ENCODE data around the gene RTP5. TPM values are rescaled to one million over a fixed set of nuclear protein-coding genes. Genes with fewer than 3 reads are reported as not detected.

Gene RTP5
- total RNA-seq, 2 donors from 2014 or later: not detected

DNA sequence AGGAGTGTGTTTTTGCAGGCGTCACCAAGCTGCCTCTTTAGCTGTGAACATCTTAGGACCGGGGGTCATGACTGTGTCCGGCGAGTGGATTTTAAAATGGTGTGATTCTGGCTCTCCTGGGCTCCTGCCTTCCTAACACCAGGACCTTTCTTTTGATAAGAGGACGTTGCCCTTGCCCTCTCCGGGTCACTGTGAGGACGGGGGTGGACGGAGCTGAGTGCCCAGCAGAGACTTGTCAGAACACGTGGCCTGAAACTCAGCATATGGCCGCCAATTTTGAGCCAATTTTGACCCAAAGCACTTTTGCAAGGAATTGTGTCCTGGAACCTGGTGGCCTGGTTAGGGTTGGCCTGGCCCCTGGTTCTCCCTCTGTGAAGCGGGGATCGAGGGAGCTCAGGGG lies 40.2 kb downstream of the RTP5 start:
- peaks cover 11% of the 10 kb centered on the region for H3K9me3 ChIP-seq (ENCODE audit: control insufficient read depth, low read length)
- H3K27ac ChIP-seq (ENCODE audit: low read depth, low read length): no peak overlapping the region
- Mint-ChIP-seq H3K4me1 (no peaks in the 10 kb centered on the region), H3K9me3 (peaks cover 19% of the 10 kb centered on the region), H3K27ac (no peak overlapping the region), H3K4me3 (no peak overlapping the region), H3K36me3 (ENCODE audit: low read depth) (no peaks in the 10 kb centered on the region), H3K27me3 (ENCODE audit: insufficient read depth) (peaks cover 2% of the 10 kb centered on the region)
- TF ChIP-seq, protein P1, sequence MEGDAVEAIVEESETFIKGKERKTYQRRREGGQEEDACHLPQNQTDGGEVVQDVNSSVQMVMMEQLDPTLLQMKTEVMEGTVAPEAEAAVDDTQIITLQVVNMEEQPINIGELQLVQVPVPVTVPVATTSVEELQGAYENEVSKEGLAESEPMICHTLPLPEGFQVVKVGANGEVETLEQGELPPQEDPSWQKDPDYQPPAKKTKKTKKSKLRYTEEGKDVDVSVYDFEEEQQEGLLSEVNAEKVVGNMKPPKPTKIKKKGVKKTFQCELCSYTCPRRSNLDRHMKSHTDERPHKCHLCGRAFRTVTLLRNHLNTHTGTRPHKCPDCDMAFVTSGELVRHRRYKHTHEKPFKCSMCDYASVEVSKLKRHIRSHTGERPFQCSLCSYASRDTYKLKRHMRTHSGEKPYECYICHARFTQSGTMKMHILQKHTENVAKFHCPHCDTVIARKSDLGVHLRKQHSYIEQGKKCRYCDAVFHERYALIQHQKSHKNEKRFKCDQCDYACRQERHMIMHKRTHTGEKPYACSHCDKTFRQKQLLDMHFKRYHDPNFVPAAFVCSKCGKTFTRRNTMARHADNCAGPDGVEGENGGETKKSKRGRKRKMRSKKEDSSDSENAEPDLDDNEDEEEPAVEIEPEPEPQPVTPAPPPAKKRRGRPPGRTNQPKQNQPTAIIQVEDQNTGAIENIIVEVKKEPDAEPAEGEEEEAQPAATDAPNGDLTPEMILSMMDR (conservative IDR thresholded peaks at IDR 0.05): no peak
- H3K4me1 ChIP-seq (ENCODE audit: control insufficient read depth, insufficient read depth, low read length): no peaks in the 10 kb centered on the region
- 86 to 94% methylated on average over 7 to 12 of the region's 12 CpGs for WGBS, 2 experiments (ENCODE audit: insufficient coverage in 1 of 2, insufficient read length in 1 of 2)
- H3K27me3 ChIP-seq (ENCODE audit: control insufficient read depth, insufficient read depth, low read length, poor library complexity, severe bottlenecking): no peaks in the 10 kb centered on the region
- H3K4me3 ChIP-seq (ENCODE audit: low read length): no peak overlapping the region
- H3K9ac ChIP-seq (ENCODE audit: extremely low read depth, low read length, poor library complexity, severe bottlenecking): no peak overlapping the region
- DNase-seq: peak; percentile 26
- H3K36me3 ChIP-seq (ENCODE audit: control insufficient read depth, insufficient read depth, low read length): no peaks in the 10 kb centered on the region

DNA sequence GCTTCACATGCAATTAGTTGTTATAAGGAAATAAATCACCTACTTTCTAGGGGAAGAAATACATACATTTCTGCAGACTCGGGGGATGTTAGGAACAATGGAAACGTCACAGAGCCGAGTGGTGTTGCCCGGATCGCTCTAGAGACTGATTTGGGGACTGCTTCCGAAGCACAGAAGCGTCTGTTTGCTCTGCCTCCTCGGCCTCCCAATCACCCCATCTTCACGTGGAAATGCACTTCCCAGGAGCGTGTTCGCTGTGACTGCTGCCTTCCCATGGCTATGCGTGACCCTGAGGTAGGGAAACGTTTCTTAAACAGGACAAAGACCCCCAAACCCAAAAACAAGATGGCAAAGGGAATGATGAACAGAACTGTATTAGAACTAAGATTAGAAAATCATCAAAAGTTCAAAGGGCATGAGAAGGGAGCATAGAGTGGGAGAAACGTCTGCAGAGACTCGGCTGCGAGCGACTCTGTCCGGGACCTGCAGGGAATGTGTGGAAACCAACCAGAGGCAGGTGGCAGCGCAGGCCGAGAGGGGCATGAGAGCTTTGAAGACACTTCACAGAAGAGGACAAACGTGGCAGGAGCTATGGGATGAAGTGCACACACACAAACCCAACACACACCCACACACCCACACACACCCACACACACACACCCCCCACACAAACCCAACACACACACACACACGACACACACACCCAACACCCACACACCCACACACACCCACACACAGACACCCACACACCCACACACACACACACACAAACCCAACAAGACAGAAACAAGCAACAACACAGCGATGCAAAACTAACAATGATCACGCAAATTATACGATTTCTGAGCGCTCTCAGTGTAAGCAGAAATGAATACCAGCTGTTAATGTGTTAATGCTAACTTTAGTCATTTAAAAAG lies 41.3 kb downstream of the RTP5 start:
- H3K9me3 ChIP-seq (ENCODE audit: control insufficient read depth, low read length): peaks cover 11% of the 10 kb centered on the region
- TF ChIP-seq, protein P1 (conservative IDR thresholded peaks at IDR 0.05): no peak
- no peaks in the 10 kb centered on the region for H3K36me3 Mint-ChIP-seq (ENCODE audit: low read depth)
- H3K4me3 ChIP-seq (ENCODE audit: low read length): no peak overlapping the region
- H3K27ac Mint-ChIP-seq: no peak overlapping the region
- H3K4me3 Mint-ChIP-seq: no peak overlapping the region
- no peak for DNase-seq
- no peak overlapping the region for H3K27ac ChIP-seq (ENCODE audit: low read depth, low read length)
- no peaks in the 10 kb centered on the region for H3K4me1 Mint-ChIP-seq
- peaks cover 2% of the 10 kb centered on the region for H3K27me3 Mint-ChIP-seq (ENCODE audit: insufficient read depth)
- H3K36me3 ChIP-seq (ENCODE audit: control insufficient read depth, insufficient read depth, low read length): no peaks in the 10 kb centered on the region
- H3K9ac ChIP-seq (ENCODE audit: extremely low read depth, low read length, poor library complexity, severe bottlenecking): no peak overlapping the region
- peaks cover 19% of the 10 kb centered on the region for H3K9me3 Mint-ChIP-seq
- H3K27me3 ChIP-seq (ENCODE audit: control insufficient read depth, insufficient read depth, low read length, poor library complexity, severe bottlenecking): no peaks in the 10 kb centered on the region
- H3K4me1 ChIP-seq (ENCODE audit: control insufficient read depth, insufficient read depth, low read length): no peaks in the 10 kb centered on the region
- WGBS, 2 experiments (ENCODE audit: insufficient coverage in 1 of 2, insufficient read length in 1 of 2): 90 to 93% methylated on average over 17 to 26 of the region's 26 CpGs

DNA sequence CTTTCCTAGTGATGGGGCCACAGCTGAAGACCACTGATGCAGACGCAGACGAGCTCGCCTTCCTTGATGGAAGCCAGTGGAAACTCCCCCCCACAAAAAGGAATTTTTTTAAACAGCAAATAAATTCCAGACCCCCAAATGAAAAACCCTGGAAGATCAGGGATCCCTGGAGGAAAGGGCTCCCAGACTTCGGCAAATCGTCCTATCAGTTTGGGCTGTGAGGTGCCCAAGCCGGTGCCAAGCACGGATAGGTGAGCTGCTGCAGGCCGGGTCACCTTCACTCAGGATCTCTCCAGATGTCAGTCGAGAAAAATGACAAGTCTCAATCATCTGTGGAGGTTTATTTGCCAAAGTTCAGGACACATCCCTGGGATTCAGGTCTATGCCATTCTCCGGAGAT lies 42.0 kb downstream of the RTP5 start:
- H3K27ac Mint-ChIP-seq: no peak overlapping the region
- no peak for DNase-seq
- peaks cover 2% of the 10 kb centered on the region for H3K27me3 Mint-ChIP-seq (ENCODE audit: insufficient read depth)
- H3K9me3 ChIP-seq (ENCODE audit: control insufficient read depth, low read length): peaks cover 11% of the 10 kb centered on the region
- no peak overlapping the region for H3K27ac ChIP-seq (ENCODE audit: low read depth, low read length)
- WGBS, 2 experiments (ENCODE audit: insufficient coverage in 1 of 2, insufficient read length in 1 of 2): 88 to 95% methylated on average over 7 to 10 of the region's 10 CpGs
- H3K4me3 ChIP-seq (ENCODE audit: low read length): no peak overlapping the region
- no peak overlapping the region for H3K4me3 Mint-ChIP-seq
- H3K36me3 ChIP-seq (ENCODE audit: control insufficient read depth, insufficient read depth, low read length): no peaks in the 10 kb centered on the region
- H3K36me3 Mint-ChIP-seq (ENCODE audit: low read depth): no peaks in the 10 kb centered on the region
- no peaks in the 10 kb centered on the region for H3K27me3 ChIP-seq (ENCODE audit: control insufficient read depth, insufficient read depth, low read length, poor library complexity, severe bottlenecking)
- no peaks in the 10 kb centered on the region for H3K4me1 ChIP-seq (ENCODE audit: control insufficient read depth, insufficient read depth, low read length)
- H3K9ac ChIP-seq (ENCODE audit: extremely low read depth, low read length, poor library complexity, severe bottlenecking): no peak overlapping the region
- H3K9me3 Mint-ChIP-seq: peaks cover 19% of the 10 kb centered on the region
- no peaks in the 10 kb centered on the region for H3K4me1 Mint-ChIP-seq
- TF ChIP-seq, protein P1 (conservative IDR thresholded peaks at IDR 0.05): no peak

Measured in endodermal cell (in vitro differentiated cells).